ENCODE data around the gene ROR1.

DNA sequence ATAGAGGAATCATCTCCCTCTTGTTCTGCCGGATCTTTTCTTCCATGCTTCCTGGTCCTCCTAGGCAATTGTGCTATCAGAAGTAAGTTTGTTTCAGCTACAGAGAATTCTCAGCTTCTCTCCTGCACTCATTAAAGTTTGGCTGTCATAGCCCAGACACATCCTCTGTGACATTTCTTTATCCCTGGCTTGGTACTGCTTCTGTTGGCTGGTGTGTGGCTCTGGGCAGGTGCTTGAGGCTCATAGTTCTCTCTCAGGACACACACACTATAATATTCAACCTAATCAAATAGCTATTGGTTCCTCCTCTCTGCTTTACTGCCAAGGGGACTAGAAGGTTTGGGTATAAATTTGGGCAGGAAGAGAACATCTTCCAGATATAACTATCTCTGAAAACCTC, 172.1 kb downstream of the ROR1 start:
- TF ChIP-seq, protein P1, sequence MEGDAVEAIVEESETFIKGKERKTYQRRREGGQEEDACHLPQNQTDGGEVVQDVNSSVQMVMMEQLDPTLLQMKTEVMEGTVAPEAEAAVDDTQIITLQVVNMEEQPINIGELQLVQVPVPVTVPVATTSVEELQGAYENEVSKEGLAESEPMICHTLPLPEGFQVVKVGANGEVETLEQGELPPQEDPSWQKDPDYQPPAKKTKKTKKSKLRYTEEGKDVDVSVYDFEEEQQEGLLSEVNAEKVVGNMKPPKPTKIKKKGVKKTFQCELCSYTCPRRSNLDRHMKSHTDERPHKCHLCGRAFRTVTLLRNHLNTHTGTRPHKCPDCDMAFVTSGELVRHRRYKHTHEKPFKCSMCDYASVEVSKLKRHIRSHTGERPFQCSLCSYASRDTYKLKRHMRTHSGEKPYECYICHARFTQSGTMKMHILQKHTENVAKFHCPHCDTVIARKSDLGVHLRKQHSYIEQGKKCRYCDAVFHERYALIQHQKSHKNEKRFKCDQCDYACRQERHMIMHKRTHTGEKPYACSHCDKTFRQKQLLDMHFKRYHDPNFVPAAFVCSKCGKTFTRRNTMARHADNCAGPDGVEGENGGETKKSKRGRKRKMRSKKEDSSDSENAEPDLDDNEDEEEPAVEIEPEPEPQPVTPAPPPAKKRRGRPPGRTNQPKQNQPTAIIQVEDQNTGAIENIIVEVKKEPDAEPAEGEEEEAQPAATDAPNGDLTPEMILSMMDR (IDR thresholded peaks at IDR 0.05) = no peak
- TF ChIP-seq POLR2A (IDR thresholded peaks at IDR 0.05) = no peak

All from thyroid gland (tissue), 4 donors.